ENCODE results near the gene DSPP.

Gene DSPP

DNA sequence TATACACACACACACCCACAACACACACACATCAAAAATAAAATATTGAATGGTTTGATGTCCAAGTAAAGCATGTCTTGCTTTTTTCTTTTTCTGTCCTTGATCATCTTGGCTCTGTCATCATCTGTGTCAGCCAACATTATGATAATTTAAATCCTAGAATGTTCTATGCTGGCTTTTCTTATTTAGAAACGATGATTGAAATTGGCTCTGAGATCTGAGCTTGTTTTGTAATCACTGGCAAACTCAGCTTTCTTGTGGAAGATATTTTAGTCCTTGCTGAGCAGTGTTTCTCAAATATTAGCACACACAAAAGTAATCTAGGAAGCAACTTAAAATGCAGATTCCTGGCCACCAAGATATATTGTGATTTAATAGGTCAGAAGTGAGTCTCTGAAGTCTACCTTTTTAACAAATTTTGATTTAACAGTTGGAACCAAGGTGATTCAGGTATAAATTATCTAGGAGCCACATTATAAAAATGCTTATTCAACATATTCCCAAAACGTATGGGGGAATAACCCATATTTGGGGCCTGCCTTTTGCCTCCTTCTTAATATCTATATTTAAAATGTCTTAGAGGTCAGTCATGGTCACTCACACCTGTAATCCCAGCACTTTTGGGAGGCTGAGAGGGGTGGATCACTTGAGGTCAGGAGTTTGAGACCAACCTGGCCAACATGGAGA, 24.0 kb upstream of the DSPP start:
- no peak for DNase-seq (ENCODE audit: low read depth in 2 of 2)
- TF ChIP-seq, protein P1, sequence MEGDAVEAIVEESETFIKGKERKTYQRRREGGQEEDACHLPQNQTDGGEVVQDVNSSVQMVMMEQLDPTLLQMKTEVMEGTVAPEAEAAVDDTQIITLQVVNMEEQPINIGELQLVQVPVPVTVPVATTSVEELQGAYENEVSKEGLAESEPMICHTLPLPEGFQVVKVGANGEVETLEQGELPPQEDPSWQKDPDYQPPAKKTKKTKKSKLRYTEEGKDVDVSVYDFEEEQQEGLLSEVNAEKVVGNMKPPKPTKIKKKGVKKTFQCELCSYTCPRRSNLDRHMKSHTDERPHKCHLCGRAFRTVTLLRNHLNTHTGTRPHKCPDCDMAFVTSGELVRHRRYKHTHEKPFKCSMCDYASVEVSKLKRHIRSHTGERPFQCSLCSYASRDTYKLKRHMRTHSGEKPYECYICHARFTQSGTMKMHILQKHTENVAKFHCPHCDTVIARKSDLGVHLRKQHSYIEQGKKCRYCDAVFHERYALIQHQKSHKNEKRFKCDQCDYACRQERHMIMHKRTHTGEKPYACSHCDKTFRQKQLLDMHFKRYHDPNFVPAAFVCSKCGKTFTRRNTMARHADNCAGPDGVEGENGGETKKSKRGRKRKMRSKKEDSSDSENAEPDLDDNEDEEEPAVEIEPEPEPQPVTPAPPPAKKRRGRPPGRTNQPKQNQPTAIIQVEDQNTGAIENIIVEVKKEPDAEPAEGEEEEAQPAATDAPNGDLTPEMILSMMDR (IDR thresholded peaks at IDR 0.05; ENCODE audit: low read depth, low read length), result no peak
- no peak overlapping the region for H3K4me3 ChIP-seq (replicated peaks in 1 of 2; ENCODE audit: low read depth in 2 of 2, low read length in 2 of 2)

GRCh38 chr4:87589531-87589930, 18.8 kb upstream of the DSPP start:
- no peak overlapping the region for H3K4me3 ChIP-seq (replicated peaks in 1 of 2; ENCODE audit: low read depth in 2 of 2, low read length in 2 of 2)
- TF ChIP-seq, protein P1 (IDR thresholded peaks at IDR 0.05; ENCODE audit: low read depth, low read length), result no peak
- peak; percentile 84 to 95 for DNase-seq (ENCODE audit: low read depth in 2 of 2)

DNA sequence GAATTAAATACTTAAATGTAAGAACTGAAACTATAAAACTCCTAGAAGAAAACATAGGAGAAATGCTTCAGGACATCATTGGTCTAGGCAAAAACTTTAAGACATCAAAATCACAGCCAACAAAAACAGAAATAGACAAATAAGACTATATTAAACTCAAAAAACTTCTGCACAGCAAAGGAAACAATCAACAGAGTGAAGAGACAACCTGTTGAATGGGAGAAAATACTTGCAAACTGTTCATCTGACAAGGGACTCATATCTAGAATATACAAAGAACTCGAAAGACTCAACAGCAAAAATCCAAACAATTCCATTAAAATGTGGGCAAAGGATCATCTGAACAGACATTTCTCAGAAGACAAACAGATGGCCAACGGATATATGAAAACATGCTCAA, 16.2 kb upstream of the DSPP start:
- TF ChIP-seq, protein P1 (IDR thresholded peaks at IDR 0.05; ENCODE audit: low read depth, low read length), result no peak
- DNase-seq (ENCODE audit: low read depth in 2 of 2), result no peak
- no peak overlapping the region for H3K4me3 ChIP-seq (replicated peaks in 1 of 2; ENCODE audit: low read depth in 2 of 2, low read length in 2 of 2)

GRCh38 chr4:87601361-87601760, 7.0 kb upstream of the DSPP start:
- DNase-seq (ENCODE audit: low read depth in 2 of 2), result no peak
- TF ChIP-seq, protein P1 (IDR thresholded peaks at IDR 0.05; ENCODE audit: low read depth, low read length), result no peak
- no peak overlapping the region for H3K4me3 ChIP-seq (replicated peaks in 1 of 2; ENCODE audit: low read depth in 2 of 2, low read length in 2 of 2)

DNA sequence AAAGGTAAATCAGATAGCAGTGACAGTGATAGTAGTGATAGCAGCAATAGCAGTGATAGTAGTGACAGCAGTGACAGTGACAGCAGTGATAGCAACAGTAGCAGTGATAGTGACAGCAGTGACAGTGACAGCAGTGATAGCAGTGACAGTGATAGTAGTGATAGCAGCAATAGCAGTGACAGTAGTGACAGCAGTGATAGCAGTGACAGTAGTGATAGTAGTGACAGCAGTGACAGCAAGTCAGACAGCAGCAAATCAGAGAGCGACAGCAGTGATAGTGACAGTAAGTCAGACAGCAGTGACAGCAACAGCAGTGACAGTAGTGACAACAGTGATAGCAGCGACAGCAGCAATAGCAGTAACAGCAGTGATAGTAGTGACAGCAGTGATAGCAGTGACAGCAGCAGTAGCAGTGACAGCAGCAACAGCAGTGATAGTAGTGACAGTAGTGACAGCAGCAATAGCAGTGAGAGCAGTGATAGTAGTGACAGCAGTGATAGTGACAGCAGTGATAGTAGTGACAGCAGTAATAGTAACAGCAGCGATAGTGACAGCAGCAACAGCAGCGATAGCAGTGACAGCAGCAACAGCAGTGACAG, 6.1 kb downstream of the DSPP start:
- H3K4me3 ChIP-seq (replicated peaks in 1 of 2; ENCODE audit: low read depth in 2 of 2, low read length in 2 of 2), result no peak overlapping the region
- TF ChIP-seq, protein P1 (IDR thresholded peaks at IDR 0.05; ENCODE audit: low read depth, low read length), result no peak
- DNase-seq (ENCODE audit: low read depth in 2 of 2), result no peak

- H3K4me3 ChIP-seq (replicated peaks in 1 of 2; ENCODE audit: low read depth in 2 of 2, low read length in 2 of 2), result no peak overlapping the region
- TF ChIP-seq, protein P1 (IDR thresholded peaks at IDR 0.05; ENCODE audit: low read depth, low read length), result no peak
- no peak for DNase-seq (ENCODE audit: low read depth in 2 of 2)
Observed at GRCh38 chr4:87616268-87616667, 7.9 kb downstream of the DSPP start.
